Osteoblast (primary cell): Measurements from ENCODE around the gene HAX1. TPM values are rescaled to one million over a fixed set of nuclear protein-coding genes. Genes with fewer than 3 reads are reported as not detected.
A peak's percentile ranks its signal among the peaks of the same experiment; 100 is the strongest.
"Not testable (repeated sequence)": the region's sequence is repeated elsewhere in the genome, so short reads cannot be mapped to it uniquely, and the experiment has no call there.

Experiments
- DNase-seq: peaks from one replicate; pipeline ENCODE4 v3.0.0; 2011; ENCODE audit warnings: low spot score, mixed read lengths; ENCODE audit not compliant: insufficient read length; ENCODE audit errors: missing footprints
- H2AFZ ChIP-seq: 2 replicates; pipeline ENCODE4 v1.6.0; 2011; ENCODE audit warnings: mild to moderate bottlenecking, low read length
- H3K27ac ChIP-seq: 2 replicates; pipeline ENCODE4 v1.5.1; 2011; ENCODE audit warnings: mild to moderate bottlenecking, low read depth, low read length, moderate library complexity
- H3K27me3 ChIP-seq: 2 replicates; pipeline ENCODE4 v1.6.0; 2012; ENCODE audit warnings: mild to moderate bottlenecking, control low read depth, inconsistent platforms, low read length, moderate library complexity; ENCODE audit not compliant: insufficient read depth
- H3K36me3 ChIP-seq: 2 replicates; pipeline ENCODE4 v1.5.1; 2011; ENCODE audit warnings: mild to moderate bottlenecking, low read length, control low read depth, moderate library complexity; ENCODE audit not compliant: insufficient read depth
- H3K4me1 ChIP-seq: 2 replicates; pipeline ENCODE4 v1.5.1; 2011; ENCODE audit warnings: mild to moderate bottlenecking, low read length, control low read depth, moderate library complexity; ENCODE audit not compliant: insufficient read depth
- H3K4me2 ChIP-seq: 2 replicates; pipeline ENCODE4 v1.6.0; 2011; ENCODE audit warnings: mild to moderate bottlenecking, low read length; ENCODE audit not compliant: insufficient read depth
- H3K4me3 ChIP-seq: fragments of 200-600 bp; sonication (generic); 3 replicates; pipeline ENCODE4 v1.5.1; 2012; ENCODE audit warnings: mild to moderate bottlenecking, low read length, inconsistent platforms; ENCODE audit not compliant: insufficient read depth
- H3K79me2 ChIP-seq: 2 replicates; pipeline ENCODE4 v1.6.0; 2012; ENCODE audit warnings: mild to moderate bottlenecking, low read length, control low read depth, inconsistent platforms; ENCODE audit not compliant: insufficient read depth
- H3K9me3 ChIP-seq: 2 replicates; pipeline ENCODE4 v1.5.1; 2011; ENCODE audit warnings: low read depth, low read length, control low read depth
- H4K20me1 ChIP-seq: 2 replicates; pipeline ENCODE4 v1.6.0; 2012; ENCODE audit warnings: mild to moderate bottlenecking, low read length, control low read depth; ENCODE audit not compliant: insufficient read depth
- total RNA-seq: library from RNA; depleted of rRNA; stranded (reverse); fragments of >200 nt; gene quantifications from 2 replicates; pipeline ENCODE4 v1.2.3, GENCODE V29; 2012
- TF ChIP-seq, protein P1 (sequence below): IDR thresholded peaks from 2 replicates; pipeline ENCODE4 v1.5.1; 2011; ENCODE audit warnings: mild to moderate bottlenecking, low read depth, low read length, moderate library complexity; ENCODE audit errors: extremely low read depth

The HAX1 gene
- 149 and 152 TPM in 2 replicates for total RNA-seq

DNA sequence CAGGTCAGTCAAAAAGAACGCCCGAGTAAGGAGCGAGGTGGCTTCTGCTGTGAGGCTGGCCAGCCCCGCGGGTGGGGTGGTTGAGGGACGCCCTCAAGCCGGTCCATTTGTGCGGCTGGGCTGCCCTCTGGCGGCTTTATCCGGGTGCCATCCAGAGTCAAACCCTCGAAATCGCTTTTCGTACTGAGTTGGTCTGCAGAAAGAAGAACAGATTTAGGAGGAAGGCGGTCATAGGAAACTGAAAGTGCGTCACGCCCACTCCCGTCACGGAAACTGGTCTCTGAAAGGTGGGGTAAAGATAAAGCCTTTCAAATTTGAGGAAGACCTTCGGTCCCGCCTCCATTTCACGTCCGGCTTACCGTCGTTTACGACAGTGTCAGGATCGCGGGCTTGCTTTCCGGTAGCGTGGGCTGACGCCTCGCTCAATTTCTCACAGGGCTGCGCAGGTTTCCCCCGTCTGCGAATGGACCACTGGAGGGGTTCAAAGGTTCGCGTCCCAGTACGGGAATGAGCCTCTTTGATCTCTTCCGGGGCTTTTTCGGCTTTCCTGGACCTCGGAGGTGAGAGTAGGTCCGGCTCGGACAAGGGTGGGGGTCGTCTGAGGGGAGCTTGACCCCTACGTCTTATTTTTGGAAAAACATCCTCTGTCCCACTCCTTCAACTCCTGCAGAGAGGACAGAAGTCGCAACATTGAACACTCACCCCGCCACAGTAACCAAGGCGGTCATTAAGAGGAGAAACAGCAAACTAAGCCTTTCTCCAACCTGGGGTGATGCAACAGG is at the start of gene HAX1:
Gene HAX1 (plus strand): TSS at position 413 of the 782 bp plus-strand sequence. CDS start 95 bp downstream, at position 508.
- no peaks in the 10 kb centered on the region for H3K9me3 ChIP-seq
- peaks cover 16% of the 10 kb centered on the region for H3K4me1 ChIP-seq
- H3K4me3 ChIP-seq: peak within 1 kb of the TSS; percentile 96
- DNase-seq: peak; percentile 96
- H3K79me2 ChIP-seq: peaks cover 14% of the 10 kb centered on the region
- no peaks in the 10 kb centered on the region for H3K27me3 ChIP-seq
- peak within 1 kb of the TSS; percentile 91 for H2AFZ ChIP-seq
- H4K20me1 ChIP-seq: no peaks in the 10 kb centered on the region
- peak within 1 kb of the TSS; percentile 94 for H3K27ac ChIP-seq
- peak within 1 kb of the TSS; percentile 95 for H3K4me2 ChIP-seq
- peaks cover 43% of the 10 kb centered on the region for H3K36me3 ChIP-seq
- TF ChIP-seq, protein P1, sequence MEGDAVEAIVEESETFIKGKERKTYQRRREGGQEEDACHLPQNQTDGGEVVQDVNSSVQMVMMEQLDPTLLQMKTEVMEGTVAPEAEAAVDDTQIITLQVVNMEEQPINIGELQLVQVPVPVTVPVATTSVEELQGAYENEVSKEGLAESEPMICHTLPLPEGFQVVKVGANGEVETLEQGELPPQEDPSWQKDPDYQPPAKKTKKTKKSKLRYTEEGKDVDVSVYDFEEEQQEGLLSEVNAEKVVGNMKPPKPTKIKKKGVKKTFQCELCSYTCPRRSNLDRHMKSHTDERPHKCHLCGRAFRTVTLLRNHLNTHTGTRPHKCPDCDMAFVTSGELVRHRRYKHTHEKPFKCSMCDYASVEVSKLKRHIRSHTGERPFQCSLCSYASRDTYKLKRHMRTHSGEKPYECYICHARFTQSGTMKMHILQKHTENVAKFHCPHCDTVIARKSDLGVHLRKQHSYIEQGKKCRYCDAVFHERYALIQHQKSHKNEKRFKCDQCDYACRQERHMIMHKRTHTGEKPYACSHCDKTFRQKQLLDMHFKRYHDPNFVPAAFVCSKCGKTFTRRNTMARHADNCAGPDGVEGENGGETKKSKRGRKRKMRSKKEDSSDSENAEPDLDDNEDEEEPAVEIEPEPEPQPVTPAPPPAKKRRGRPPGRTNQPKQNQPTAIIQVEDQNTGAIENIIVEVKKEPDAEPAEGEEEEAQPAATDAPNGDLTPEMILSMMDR: peak; percentile 85

DNA sequence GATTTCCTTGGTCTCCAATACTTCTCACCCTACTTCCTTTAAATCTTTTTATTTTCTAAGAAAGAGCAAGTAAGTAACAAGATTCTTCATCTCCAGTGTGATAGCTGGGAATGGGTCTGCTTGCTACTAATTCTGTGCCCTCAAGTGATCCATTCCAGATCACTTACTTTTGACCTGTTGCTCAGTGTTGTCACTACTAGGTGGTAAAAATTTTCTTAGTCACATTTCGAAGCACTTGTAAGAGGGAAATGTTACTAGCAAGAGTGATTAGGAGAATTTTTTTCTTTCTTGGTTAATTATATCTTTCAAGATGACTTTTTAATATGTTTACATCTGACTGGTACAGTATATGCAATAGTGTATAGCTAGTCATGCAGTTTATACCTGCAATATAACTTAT is 49.5 kb upstream of the HAX1 start:
- DNase-seq: no peak
- Histone ChIP-seq H3K36me3 (peaks cover 43% of the 10 kb centered on the region), H2AFZ (no peak overlapping the region), H3K4me1 (peaks cover 37% of the 10 kb centered on the region), H3K79me2 (peaks cover 94% of the 10 kb centered on the region), H3K9me3 (no peaks in the 10 kb centered on the region), H3K27me3 (no peaks in the 10 kb centered on the region), H4K20me1 (peaks cover 59% of the 10 kb centered on the region), H3K27ac (peak overlapping the region; percentile 93), H3K4me3 (peak overlapping the region; percentile 96), H3K4me2 (peak overlapping the region; percentile 78)
- TF ChIP-seq, protein P1: no peak

DNA sequence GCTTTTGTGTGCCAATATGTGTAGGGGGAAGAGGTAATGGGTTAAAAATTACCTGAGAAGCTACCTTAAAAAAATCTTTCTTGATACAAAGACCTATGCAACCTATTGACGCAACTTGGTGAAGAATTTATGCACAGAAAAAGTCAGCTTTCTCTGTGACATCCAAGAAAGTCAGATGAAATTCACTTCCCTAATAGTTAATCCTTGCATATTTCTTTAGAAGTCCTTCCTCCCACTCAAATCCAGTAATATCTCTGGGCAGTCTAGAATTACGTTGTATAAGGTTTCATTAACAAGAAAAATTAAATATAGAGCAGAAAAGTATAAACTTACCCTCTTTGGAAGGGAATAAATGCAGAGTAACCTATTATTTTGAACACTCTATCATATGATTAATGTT is 48.8 kb upstream of the HAX1 start:
- Histone ChIP-seq H4K20me1 (peaks cover 53% of the 10 kb centered on the region), H3K27me3 (no peaks in the 10 kb centered on the region), H3K4me2 (peak overlapping the region; percentile 78), H3K4me3 (no peak overlapping the region), H3K27ac (peak overlapping the region; percentile 93), H3K4me1 (peaks cover 32% of the 10 kb centered on the region), H3K36me3 (peaks cover 42% of the 10 kb centered on the region), H2AFZ (no peak overlapping the region), H3K9me3 (no peaks in the 10 kb centered on the region), H3K79me2 (peaks cover 93% of the 10 kb centered on the region)
- DNase-seq: no peak
- TF ChIP-seq, protein P1: no peak

DNA sequence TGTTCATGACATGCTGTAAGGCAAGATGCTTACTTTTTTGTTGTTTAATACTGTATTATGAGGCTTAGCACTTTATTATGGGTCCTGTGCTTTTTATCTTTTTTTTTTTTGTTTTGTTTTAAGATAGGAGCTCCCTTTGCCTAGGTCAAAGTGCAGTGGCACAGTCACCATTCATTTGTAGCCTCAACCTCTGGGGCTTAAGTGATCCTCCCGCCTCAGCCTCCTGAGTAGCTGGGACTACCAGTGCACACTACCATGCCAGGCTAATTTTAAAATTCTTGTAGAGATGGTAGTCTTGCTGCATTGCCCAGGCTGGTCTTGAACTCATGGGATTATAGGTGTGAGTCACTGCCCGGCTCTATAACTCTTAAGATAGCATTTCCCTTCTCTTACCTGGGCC is 47.1 kb upstream of the HAX1 start:
- no peak overlapping the region for H3K4me3 ChIP-seq

DNA sequence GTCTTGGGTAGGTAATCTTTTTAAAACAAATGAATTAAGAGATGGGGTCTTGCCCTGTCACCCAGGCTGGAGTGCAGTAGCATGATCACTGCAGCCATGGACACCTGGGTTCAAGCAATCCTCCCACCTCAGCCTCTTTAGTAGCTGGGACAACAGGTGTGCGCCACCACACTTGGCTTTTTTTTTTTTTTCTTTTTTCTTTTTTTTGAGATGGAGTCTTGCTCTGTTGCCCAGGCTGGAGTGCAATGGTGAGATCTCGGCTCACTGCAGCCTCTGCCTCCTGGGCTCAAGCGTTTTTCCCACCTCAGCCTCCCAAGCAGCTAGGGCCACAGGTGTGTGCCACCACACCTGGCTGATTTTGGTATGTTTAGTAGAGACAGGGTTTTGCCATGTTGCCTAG is 41.3 kb upstream of the HAX1 start:
- H3K4me3 ChIP-seq: not testable (repeated sequence)
- Histone ChIP-seq H3K79me2 (peaks cover 95% of the 10 kb centered on the region), H3K36me3 (peaks cover 87% of the 10 kb centered on the region)

More for the DNA sequence above, 47.1 kb upstream of the HAX1 start:
- Histone ChIP-seq H3K27me3 (no peaks in the 10 kb centered on the region), H3K9me3 (no peaks in the 10 kb centered on the region), H4K20me1 (peaks cover 52% of the 10 kb centered on the region), H3K36me3 (peaks cover 54% of the 10 kb centered on the region), H3K79me2 (peaks cover 93% of the 10 kb centered on the region), H3K27ac (no peak overlapping the region), H3K4me1 (peaks cover 22% of the 10 kb centered on the region), H3K4me2 (no peak overlapping the region), H2AFZ (no peak overlapping the region)
- TF ChIP-seq, protein P1: no peak
- no peak for DNase-seq

DNA sequence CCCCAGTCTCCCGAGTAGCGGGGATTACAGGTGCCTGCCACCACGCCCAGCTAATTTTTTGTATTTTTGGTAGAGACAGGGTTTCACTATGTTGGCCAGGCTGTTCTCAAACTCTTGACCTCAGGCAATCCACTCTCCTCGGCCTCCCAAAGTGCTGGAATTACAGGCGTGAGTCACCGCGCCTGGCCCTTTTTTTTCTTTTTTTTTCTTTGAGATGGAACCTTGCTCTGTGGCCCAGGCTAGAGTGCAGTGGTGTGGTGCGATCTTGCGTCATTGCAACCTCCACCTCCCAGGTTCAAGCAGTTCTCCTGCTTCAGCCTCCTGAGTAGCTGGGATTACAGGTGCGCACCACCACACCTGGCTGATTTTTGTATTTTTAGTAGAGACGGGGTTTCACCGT is 39.3 kb upstream of the HAX1 start:
- H2AFZ ChIP-seq, H3K4me3 ChIP-seq, H3K27me3 ChIP-seq, H3K4me1 ChIP-seq, H3K4me2 ChIP-seq, H3K27ac ChIP-seq, DNase-seq, H3K9me3 ChIP-seq: not testable (repeated sequence)
- H3K79me2 ChIP-seq: peaks cover 95% of the 10 kb centered on the region
- peaks cover 88% of the 10 kb centered on the region for H3K36me3 ChIP-seq
- peaks cover 35% of the 10 kb centered on the region for H4K20me1 ChIP-seq

More for the DNA sequence above, 41.3 kb upstream of the HAX1 start:
- not testable (repeated sequence) for H3K9me3 ChIP-seq, H3K4me1 ChIP-seq, H3K27ac ChIP-seq, H2AFZ ChIP-seq, DNase-seq, H3K27me3 ChIP-seq, H3K4me2 ChIP-seq
- H4K20me1 ChIP-seq: peaks cover 34% of the 10 kb centered on the region
